Right lobe of liver (tissue), 6 donors: ENCODE measurements around the gene SLC39A11. TPM values are rescaled to one million over a fixed set of nuclear protein-coding genes. Genes with fewer than 3 reads are reported as not detected.
"Not testable (repeated sequence)": the region's sequence is repeated elsewhere in the genome, so short reads cannot be mapped to it uniquely, and the experiment has no call there.

ENCODE experiments used
- ATAC-seq, 4 donors: fragments of 200-7000 bp; cut with Tn5 transposase; one replicate each; pipeline ENCODE4 v1.9.1; 2020; ENCODE audit warnings: mild to moderate bottlenecking in 4 of 4, moderate library complexity in 4 of 4
- DNase-seq, 3 donors: peaks; one replicate each; pipeline ENCODE4 v3.0.0-alpha.2; 2020
- H3K27ac ChIP-seq, 3 donors: fragments of 200-600 bp; one replicate each; pipeline ENCODE4 v1.8.0; 2022
- H3K27me3 ChIP-seq, 2 donors: fragments of 200-600 bp; one replicate each; pipeline ENCODE4 v1.8.0; 2022
- H3K36me3 ChIP-seq, 4 donors: fragments of 200-600 bp; sonication (generic) in 1 of 4; one replicate each; pipeline versions ENCODE4 v1.5.1 to v1.8.0; 2017 to 2022; ENCODE audit warnings: control low read depth in 1 of 4
- H3K4me1 ChIP-seq, 4 donors: fragments of 200-600 bp; sonication (generic) in 1 of 4; one replicate each; pipeline versions ENCODE4 v1.5.1 to v1.8.0; 2017 to 2022; ENCODE audit warnings: control low read depth in 1 of 4
- H3K4me3 ChIP-seq, 3 donors: fragments of 200-600 bp; one replicate each; pipeline ENCODE4 v1.8.0; 2022
- H3K9me3 ChIP-seq, 4 donors: fragments of 200-600 bp; sonication (generic) in 1 of 4; one replicate each; pipeline versions ENCODE4 v1.5.1 to v1.8.0; 2017 to 2022; ENCODE audit warnings: control low read depth in 1 of 4
- POLR2A ChIP-seq: fragments of 450-650 bp; IDR thresholded peaks from one replicate; pipeline ENCODE4 v1.6.1; 2017; ENCODE audit warnings: antibody characterized with exemption, mild to moderate bottlenecking
- WGBS: methylation state at CpG from one replicate; pipeline ENCODE4 v1.1.6; 2018; ENCODE audit warnings: low coverage, low lambda C conversion rate; ENCODE audit not compliant: insufficient coverage; ENCODE audit errors: missing lambda C conversion rate; 5-methylcytosine and 5-hydroxymethylcytosine counted together
- intact Hi-C, 2 donors: fragments of 100-400 bp; cut with DNase I; formaldehyde crosslinking; loops; one replicate each; pipeline versions ENCODE4 v1.11.2 to v1.14.1; 2022
- total RNA-seq, 6 experiments: library from RNA; depleted of rRNA in 2 of 6; stranded (reverse); fragments of >200 nt in 2 of 6; fragmentation: NEBNext Ultra II Directional in 3 of 6; extraction: Animal tissue kit (Norgen Biotek cat#: 25700) in 3 of 6; gene quantifications; one replicate each; pipeline versions ENCODE4 v1.1.0 to v1.2.4, GENCODE V29; 2016 to 2023
- TF ChIP-seq, protein P1 (sequence below), 4 donors: fragments of 200-600 bp in 3 of 4; fragments of 450-650 bp in 1 of 4; IDR thresholded peaks; one replicate each; pipeline versions ENCODE4 v1.5.1 to v1.8.0; 2016 to 2022; ENCODE audit warnings: antibody characterized with exemption in 4 of 4, mild to moderate bottlenecking in 2 of 4
- donor health status: DM: no; HTN: yes; CAD: no.
- donor health status: DM: no; HTN: no; CAD: no.
- donor health status: DM: no; HTN: no; CAD: no.
- donor health status: DM: no; HTN: yes; CAD: no.
- donor health status: DM: no; HTN: yes; CAD: no.

SLC39A11 gene
- total RNA-seq, 6 experiments from 2014 or later = 25.4 to 49.6 (median 39.3) TPM

DNA sequence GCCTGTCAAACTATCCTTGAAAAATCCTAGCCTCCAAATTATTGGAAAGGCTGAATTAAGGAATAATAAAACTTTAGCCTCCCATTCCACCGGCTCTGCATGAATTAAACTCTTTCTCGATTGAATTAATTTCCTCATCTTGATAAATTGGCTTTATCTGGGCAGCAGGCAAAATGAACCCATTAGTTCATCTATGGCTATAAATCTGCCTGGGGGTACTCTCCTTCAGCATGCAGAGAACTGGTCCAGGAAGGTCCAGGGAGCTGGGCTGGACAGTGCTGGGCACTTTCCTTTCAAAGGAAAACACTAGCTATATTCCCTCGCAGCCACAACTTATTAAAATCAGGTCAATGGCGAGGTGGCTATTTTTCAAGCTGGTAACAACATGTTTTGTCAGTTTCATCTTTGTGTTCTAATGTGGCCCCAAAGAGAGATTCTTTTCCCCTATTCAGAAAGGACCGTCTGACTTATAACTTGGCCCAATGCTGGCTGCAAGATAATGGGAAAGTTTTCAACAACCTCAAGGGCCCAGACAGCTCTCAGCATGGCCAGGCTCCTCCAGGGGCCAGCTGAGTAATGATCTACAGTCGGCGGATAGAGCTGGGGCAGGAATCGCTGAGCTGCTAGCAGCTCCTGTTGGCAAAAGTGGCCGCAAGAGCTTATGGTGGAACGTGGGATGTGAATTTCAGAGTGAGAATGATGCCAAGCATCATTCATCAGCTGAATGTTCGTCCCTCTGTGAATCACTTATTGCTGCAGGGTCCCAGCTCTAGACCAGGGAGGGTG lies 326.9 kb downstream of the SLC39A11 start:
- Histone ChIP-seq H3K27me3 (no peaks in the 10 kb centered on the region), H3K36me3 (no peaks in the 10 kb centered on the region), H3K4me1 (no peaks in the 10 kb centered on the region), H3K4me3 (no peak overlapping the region), H3K9me3 (no peaks in the 10 kb centered on the region), H3K27ac (no peak overlapping the region)
- intact Hi-C loops = no loop called here
- DNase-seq (no peak), ATAC-seq (no peak)
- no peak for TF ChIP-seq POLR2A
- TF ChIP-seq, protein P1, sequence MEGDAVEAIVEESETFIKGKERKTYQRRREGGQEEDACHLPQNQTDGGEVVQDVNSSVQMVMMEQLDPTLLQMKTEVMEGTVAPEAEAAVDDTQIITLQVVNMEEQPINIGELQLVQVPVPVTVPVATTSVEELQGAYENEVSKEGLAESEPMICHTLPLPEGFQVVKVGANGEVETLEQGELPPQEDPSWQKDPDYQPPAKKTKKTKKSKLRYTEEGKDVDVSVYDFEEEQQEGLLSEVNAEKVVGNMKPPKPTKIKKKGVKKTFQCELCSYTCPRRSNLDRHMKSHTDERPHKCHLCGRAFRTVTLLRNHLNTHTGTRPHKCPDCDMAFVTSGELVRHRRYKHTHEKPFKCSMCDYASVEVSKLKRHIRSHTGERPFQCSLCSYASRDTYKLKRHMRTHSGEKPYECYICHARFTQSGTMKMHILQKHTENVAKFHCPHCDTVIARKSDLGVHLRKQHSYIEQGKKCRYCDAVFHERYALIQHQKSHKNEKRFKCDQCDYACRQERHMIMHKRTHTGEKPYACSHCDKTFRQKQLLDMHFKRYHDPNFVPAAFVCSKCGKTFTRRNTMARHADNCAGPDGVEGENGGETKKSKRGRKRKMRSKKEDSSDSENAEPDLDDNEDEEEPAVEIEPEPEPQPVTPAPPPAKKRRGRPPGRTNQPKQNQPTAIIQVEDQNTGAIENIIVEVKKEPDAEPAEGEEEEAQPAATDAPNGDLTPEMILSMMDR (IDR thresholded peaks at IDR 0.05) = no peak
- WGBS = 94% methylated on average over 7 of the region's 11 CpGs

DNA sequence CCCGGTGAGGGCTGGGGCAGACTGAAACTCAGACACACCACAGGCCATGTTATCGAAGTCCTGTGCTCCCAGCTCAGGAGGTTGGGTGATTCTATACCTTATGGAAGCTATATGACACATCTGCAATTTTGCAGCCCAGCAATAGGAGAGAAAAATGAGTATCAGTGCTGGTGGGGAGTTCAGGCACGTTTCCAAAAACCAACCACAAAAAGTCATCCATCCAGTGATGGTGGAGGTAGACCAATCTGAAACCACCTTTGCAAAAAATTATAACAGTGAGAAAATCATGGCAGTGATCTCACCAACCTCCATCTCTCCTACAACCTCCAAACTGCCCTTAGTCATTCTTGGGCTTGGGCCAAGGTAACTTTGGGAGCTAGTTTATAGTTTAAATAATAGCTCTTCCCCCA lies 327.9 kb downstream of the SLC39A11 start:
- Histone ChIP-seq H3K4me3 (no peak overlapping the region), H3K27me3 (no peaks in the 10 kb centered on the region), H3K36me3 (no peaks in the 10 kb centered on the region), H3K4me1 (no peaks in the 10 kb centered on the region), H3K27ac (no peak overlapping the region), H3K9me3 (no peaks in the 10 kb centered on the region)
- DNase-seq = no peak
- no peak for ATAC-seq
- 60% methylated on average over 1 of the region's 3 CpGs for WGBS
- intact Hi-C loops = no loop called here
- TF ChIP-seq POLR2A = no peak
- TF ChIP-seq, protein P1 (IDR thresholded peaks at IDR 0.05) = no peak

DNA sequence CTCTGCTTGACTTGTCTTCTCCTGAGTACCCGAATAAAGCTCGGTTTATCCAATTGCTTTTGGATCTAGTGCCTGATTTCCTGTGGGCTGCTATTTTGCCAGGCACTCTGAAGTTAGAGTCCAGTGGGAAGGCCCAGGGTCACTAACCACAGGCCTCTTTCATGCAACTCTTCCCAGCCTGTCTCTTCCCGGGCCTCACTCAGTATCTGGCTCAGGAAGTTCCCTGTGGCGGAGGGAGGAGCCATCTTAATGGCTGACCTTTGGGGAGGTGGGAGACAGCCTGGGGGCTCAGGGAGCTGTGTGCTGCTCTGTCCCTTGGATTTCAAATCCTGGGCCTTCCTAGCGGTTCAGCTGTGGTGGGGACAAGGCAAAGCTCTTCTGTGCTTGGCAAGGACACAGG lies 328.5 kb downstream of the SLC39A11 start:
- H3K27me3 ChIP-seq = no peaks in the 10 kb centered on the region

DNA sequence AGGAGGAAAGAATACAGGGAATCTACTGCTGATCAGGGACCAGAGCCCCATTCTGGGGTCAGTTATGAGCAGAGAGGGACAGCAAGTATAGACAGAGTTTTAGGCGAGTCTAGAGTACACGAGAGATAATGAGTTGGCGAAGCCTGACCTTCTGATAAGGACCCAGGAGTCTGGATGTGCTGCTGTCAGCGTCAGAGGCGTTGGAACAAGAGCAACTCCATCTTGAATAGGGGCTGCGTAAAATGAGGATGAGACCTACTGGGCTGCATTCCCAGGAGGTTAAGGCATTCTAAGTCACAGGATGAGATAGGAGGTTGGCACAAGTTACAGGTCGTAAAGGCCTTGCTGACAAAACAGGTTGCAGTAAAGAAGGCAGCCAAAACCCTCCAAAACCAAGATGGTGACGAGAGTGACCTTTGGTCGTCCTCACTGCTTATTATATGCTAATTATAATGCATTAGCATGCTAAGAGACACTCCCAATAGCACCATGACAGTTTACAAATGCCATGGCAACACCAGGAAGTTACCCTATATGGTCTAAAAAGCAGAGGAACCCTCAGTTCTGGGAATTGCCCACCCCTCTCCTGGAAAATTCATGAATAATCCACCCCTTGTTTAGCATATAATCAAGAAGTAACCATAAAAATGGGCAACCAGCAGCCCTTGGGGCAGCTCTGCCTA lies 330.5 kb downstream of the SLC39A11 start:
- H3K4me1 ChIP-seq, DNase-seq, H3K27ac ChIP-seq, H3K36me3 ChIP-seq, intact Hi-C loops, ATAC-seq, H3K9me3 ChIP-seq, H3K27me3 ChIP-seq, H3K4me3 ChIP-seq: not testable (repeated sequence)
- 89% methylated on average over 6 of the region's 9 CpGs for WGBS

More for the DNA sequence above, 328.5 kb downstream of the SLC39A11 start:
- no peak for ATAC-seq
- Histone ChIP-seq H3K9me3 (no peaks in the 10 kb centered on the region), H3K27ac (no peak overlapping the region), H3K4me3 (no peak overlapping the region), H3K4me1 (no peaks in the 10 kb centered on the region), H3K36me3 (no peaks in the 10 kb centered on the region)
- WGBS = 74% methylated on average over 4 of the region's 5 CpGs
- intact Hi-C loops = no loop called here
- TF ChIP-seq, protein P1 (IDR thresholded peaks at IDR 0.05) = no peak
- TF ChIP-seq POLR2A = no peak
- no peak for DNase-seq

DNA sequence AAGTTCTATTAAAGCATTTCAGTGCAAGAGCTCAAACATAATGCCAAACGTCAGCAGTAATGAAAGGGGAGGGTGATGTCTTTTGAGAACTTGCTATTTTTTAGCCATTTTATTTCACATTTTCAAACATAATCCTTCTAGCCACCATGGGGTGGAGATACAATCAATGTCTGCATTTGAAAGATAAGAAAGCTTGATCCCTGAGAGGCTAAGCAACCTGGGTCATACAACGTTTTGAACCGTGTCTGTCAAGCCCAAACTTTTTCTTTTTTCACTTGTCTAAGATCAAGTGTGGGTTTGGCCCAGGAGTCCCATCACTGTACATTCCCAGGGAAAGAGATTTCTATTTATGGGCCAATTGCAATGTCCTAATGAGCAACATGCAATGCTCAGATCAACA lies 331.1 kb downstream of the SLC39A11 start:
- intact Hi-C loops = no loop called here
- no peaks in the 10 kb centered on the region for H3K27me3 ChIP-seq
- 79% methylated on average over 3 of the region's 3 CpGs for WGBS
- no peak for ATAC-seq
- H3K27ac ChIP-seq = no peak overlapping the region
- DNase-seq = no peak
- H3K4me1 ChIP-seq = no peaks in the 10 kb centered on the region
- H3K4me3 ChIP-seq = no peak overlapping the region
- no peaks in the 10 kb centered on the region for H3K36me3 ChIP-seq
- TF ChIP-seq, protein P1 (IDR thresholded peaks at IDR 0.05) = no peak
- no peaks in the 10 kb centered on the region for H3K9me3 ChIP-seq
